Thymus (tissue), 11 donors: ENCODE results near the gene HIF1A. TPM values are rescaled to one million over a fixed set of nuclear protein-coding genes. Genes with fewer than 3 reads are reported as not detected.

Source experiments
- DNase-seq, 9 donors: peaks; one replicate each; pipeline ENCODE4 v3.0.0-alpha.2; 2013; ENCODE audit warnings: low spot score in 9 of 9, low read depth in 6 of 9, missing footprints in 1 of 9
- H3K27ac ChIP-seq, 2 donors: one replicate each; pipeline ENCODE4 v1.5.1; 2013; ENCODE audit warnings: control low read depth in 1 of 2, low read depth in 1 of 2, low read length in 1 of 2, mild to moderate bottlenecking in 1 of 2, moderate library complexity in 1 of 2
- H3K27me3 ChIP-seq, 2 donors: one replicate each; pipeline ENCODE4 v1.5.1; 2013; ENCODE audit warnings: low read length in 1 of 2; ENCODE audit not compliant: control insufficient read depth in 2 of 2, insufficient read depth in 1 of 2
- H3K36me3 ChIP-seq, 2 donors: one replicate each; pipeline ENCODE4 v1.5.1; 2013; ENCODE audit warnings: low read length in 1 of 2, mild to moderate bottlenecking in 1 of 2, moderate library complexity in 1 of 2; ENCODE audit not compliant: control insufficient read depth in 2 of 2, insufficient read depth in 2 of 2
- H3K4me1 ChIP-seq, 2 donors: one replicate each; pipeline ENCODE4 v1.5.1; 2013; ENCODE audit warnings: low read length in 2 of 2; ENCODE audit not compliant: control insufficient read depth in 2 of 2, insufficient read depth in 2 of 2
- H3K4me3 ChIP-seq, 2 donors: one replicate each; pipeline ENCODE4 v1.5.1; 2013; ENCODE audit warnings: low read length in 2 of 2, control low read depth in 1 of 2, mild to moderate bottlenecking in 1 of 2
- H3K9me3 ChIP-seq, 2 donors: one replicate each; pipeline ENCODE4 v1.5.1; 2013; ENCODE audit warnings: low read length in 1 of 2, mild to moderate bottlenecking in 1 of 2; ENCODE audit not compliant: control insufficient read depth in 2 of 2, insufficient read depth in 1 of 2
- WGBS: extraction: QIAGEN DNeasy Blood & Tissue Kit; methylation state at CpG from one replicate; pipeline ENCODE4 v1.1.7; 2013; 5-methylcytosine and 5-hydroxymethylcytosine counted together
- polyA plus RNA-seq: library from polyadenylated mRNA; stranded (reverse); fragments of 200-250 nt; gene quantifications from one replicate; pipeline ENCODE4 v1.2.3, GENCODE V29; 2013
- total RNA-seq: library from RNA; stranded (reverse); fragments of 120-200 nt; gene quantifications from one replicate; pipeline ENCODE4 v1.2.4, GENCODE V29; 2013
- donor health status: healthy.

HIF1A gene
- total and polyA plus RNA-seq, 2 donors, result 67.4 to 75.6 TPM

DNA sequence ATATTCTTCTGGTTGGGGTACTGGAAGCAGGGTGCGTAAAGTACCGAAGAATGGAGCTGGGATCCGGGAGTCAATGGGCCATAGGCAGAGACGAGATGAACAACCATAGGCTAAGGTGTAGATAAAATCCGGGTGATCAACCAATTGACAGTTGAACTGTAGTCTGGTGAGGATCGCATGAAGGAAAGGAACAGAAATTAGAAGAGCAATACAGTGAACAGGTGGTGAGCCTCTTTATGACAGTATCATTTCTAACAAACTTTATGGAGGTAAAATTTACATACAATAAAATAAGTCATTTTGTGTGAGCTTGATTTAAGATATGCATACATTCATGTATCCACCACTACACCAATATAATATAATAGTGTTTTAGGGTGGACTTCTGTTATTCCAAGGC, 13.9 kb upstream of the HIF1A start:
- Histone ChIP-seq H3K9me3 (no peaks in the 10 kb centered on the region), H3K4me1 (no peaks in the 10 kb centered on the region), H3K36me3 (no peaks in the 10 kb centered on the region), H3K27ac (no peak overlapping the region), H3K27me3 (no peaks in the 10 kb centered on the region), H3K4me3 (no peak overlapping the region)
- DNase-seq, result no peak
- 98% methylated on average over 6 of the region's 6 CpGs for WGBS

DNA sequence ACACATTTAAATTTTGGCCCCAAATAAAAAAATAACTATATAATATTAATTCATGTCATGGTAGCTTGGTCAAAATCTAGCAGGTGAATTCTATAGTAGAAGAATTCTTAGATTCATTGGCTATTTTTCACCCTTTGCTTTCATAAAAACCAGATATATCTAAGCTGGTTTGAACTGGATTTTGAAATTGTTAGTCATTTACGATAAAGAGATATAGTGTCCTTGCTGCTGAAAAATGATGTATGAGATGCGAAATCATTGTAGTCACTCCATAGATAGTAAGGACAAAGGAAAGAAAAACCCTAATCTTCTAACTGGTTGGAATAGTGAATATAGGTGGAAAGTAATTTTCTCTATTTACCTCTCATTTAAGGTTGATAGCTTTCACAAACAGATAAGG, 12.2 kb upstream of the HIF1A start:
- no peak for DNase-seq
- no peaks in the 10 kb centered on the region for H3K9me3 ChIP-seq
- H3K4me3 ChIP-seq, result no peak overlapping the region
- H3K27me3 ChIP-seq, result no peaks in the 10 kb centered on the region
- 97% methylated on average over 2 of the region's 2 CpGs for WGBS
- peak overlapping the region in 1 of 2 donors; percentile 75 for H3K27ac ChIP-seq
- no peaks in the 10 kb centered on the region for H3K36me3 ChIP-seq
- no peaks in the 10 kb centered on the region for H3K4me1 ChIP-seq

DNA sequence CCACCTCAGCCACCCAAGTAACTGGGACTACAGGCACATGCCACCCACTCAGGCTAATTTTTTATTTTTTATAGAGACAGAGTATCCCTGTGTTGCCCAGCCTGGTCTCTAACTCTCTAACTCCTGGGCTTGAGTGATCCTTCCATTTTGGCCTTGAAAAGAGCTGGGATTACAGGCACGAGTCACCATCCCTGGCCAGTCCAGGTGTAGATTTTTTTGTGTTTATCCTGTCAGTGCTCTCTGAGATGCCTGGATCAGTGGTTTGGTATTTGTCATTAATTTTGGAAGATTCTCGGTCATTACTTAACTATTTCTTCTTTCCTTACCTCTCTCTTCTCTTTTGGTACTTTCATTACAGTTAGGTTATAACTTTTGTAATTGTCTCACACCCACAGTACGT, 5.3 kb upstream of the HIF1A start:
- 64% methylated on average over 3 of the region's 3 CpGs for WGBS
- H3K36me3 ChIP-seq, result no peaks in the 10 kb centered on the region
- no peak overlapping the region for H3K27ac ChIP-seq
- peaks cover 6 to 17% of the 10 kb centered on the region in 2 donors for H3K4me1 ChIP-seq
- no peaks in the 10 kb centered on the region for H3K27me3 ChIP-seq
- no peak overlapping the region for H3K4me3 ChIP-seq
- DNase-seq, result no peak
- H3K9me3 ChIP-seq, result peaks cover 0 to 4% of the 10 kb centered on the region in 2 donors

DNA sequence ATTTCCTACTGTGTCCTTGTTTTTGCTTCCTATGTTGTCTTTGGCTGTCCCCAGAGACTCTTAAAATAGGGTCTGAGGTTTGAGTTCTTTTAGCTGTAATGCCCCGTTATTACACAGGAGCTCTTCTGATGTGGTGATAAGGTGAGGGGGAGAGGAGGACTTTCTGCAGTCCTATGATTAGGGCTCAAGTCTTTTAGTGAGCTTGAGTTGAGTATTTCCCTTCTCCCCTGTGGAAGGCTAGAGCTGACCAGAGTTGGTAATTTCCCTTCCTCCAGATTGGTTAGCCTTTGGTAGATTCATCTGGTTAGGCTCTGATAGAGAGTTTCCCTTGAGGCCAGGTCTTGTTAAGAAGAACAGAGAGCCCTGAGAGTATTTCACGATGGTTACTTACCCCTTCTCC, 4.3 kb upstream of the HIF1A start:
- no peak for DNase-seq
- 50% methylated on average over 2 of the region's 2 CpGs for WGBS
- peaks cover 0 to 4% of the 10 kb centered on the region in 2 donors for H3K9me3 ChIP-seq

DNA sequence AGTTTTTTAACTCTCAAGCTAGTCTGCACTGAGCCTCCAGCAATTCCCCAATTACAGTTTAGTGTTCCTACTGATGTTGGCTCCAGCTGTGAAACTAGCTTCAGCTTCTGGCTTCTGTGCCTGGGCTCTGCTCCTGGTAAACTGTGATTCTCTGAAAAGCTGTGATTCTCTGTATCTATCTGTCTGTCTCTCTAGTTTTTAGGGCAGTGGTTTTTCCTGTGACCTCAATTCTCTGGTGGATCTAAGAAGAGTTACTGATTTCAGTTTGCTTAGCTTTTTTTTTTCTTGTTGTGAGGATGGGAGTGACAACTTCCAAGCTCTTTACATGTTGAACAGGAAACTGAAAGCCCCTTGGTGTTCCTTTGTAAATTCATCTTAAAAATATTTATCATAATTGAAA, 3.8 kb upstream of the HIF1A start:
- Histone ChIP-seq H3K27me3 (no peaks in the 10 kb centered on the region), H3K36me3 (no peaks in the 10 kb centered on the region), H3K9me3 (peaks cover 0 to 4% of the 10 kb centered on the region in 2 donors), H3K4me1 (peaks cover 6 to 17% of the 10 kb centered on the region in 2 donors), H3K4me3 (no peak overlapping the region), H3K27ac (peak overlapping the region; percentile 15 to 48)
- peak in 1 of 9 donors; percentile 47 for DNase-seq

More for the DNA sequence above, 4.3 kb upstream of the HIF1A start:
- Histone ChIP-seq H3K27ac (peak overlapping the region in 1 of 2 donors; percentile 59), H3K4me3 (no peak overlapping the region), H3K27me3 (no peaks in the 10 kb centered on the region), H3K4me1 (peaks cover 6 to 17% of the 10 kb centered on the region in 2 donors), H3K36me3 (no peaks in the 10 kb centered on the region)

DNA sequence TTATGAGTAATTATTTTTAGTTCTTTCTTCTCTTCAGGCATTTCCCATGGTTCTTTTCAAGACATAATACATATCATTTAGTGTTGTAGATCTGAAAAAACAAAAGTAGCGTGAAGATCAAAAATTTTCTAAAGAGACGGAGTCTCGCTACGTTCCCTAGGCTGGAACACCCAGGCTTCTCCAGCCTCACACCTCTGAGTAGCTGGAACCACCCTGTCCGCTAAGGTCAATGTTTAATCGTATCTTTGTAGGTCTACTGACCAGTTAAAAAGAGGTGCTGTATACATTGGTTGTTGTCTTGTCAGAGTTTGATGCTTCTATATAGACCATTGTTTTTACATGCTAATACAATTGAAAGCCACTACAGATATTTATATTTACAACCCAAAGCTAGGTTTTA, 1.3 kb upstream of the HIF1A start:
- Histone ChIP-seq H3K4me3 (no peak overlapping the region), H3K36me3 (no peaks in the 10 kb centered on the region), H3K27ac (no peak overlapping the region), H3K4me1 (peaks cover 6 to 21% of the 10 kb centered on the region in 2 donors), H3K9me3 (peaks cover 0 to 4% of the 10 kb centered on the region in 2 donors), H3K27me3 (no peaks in the 10 kb centered on the region)
- no peak for DNase-seq
- 97% methylated on average over 6 of the region's 6 CpGs for WGBS

DNA sequence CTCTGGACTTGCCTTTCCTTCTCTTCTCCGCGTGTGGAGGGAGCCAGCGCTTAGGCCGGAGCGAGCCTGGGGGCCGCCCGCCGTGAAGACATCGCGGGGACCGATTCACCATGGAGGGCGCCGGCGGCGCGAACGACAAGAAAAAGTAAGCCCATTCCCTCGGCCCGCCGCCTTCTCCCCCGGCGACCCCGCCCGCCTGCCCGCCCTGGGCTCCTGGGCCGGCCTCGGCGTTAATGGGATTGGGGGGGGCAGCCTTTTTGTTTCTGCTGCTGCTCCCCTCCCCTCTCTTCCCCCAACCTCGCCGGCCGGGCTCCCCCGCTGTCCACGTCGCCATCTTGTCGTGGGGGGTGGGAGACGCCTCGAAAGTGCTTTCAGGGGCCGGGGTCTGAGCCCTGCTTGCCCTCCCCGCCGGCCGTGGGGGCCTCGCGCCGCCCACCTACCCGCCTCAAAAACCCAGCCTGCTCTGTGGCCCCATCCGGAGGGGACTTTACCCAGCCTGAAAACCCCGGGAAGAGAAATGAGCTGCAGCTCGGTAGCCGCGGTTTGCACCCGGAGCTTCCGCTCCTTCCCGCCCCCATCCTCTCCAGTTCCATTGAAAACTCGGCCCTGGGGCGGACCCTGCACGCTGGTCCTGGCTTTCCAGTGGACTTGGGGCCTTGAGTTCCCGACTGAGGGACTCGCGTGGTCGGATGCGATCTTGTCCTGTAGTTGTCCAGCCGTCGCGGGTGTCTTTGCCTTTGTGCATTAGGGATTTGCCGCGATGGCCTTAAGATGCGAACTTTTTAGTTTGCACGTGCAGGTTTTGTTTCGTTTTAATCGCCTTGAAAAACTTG, 598 bp downstream of the HIF1A start:
- WGBS, result under 1% methylated on average over 70 of the region's 70 CpGs
- H3K4me1 ChIP-seq, result peaks cover 6 to 21% of the 10 kb centered on the region in 2 donors
- H3K9me3 ChIP-seq, result no peaks in the 10 kb centered on the region
- H3K4me3 ChIP-seq, result peak overlapping the region; percentile 94 to 95
- peak overlapping the region; percentile 95 to 97 for H3K27ac ChIP-seq
- no peaks in the 10 kb centered on the region for H3K36me3 ChIP-seq
- no peaks in the 10 kb centered on the region for H3K27me3 ChIP-seq
- DNase-seq, result peak in 5 of 9 donors; percentile 33 to 74 (median 44)

DNA sequence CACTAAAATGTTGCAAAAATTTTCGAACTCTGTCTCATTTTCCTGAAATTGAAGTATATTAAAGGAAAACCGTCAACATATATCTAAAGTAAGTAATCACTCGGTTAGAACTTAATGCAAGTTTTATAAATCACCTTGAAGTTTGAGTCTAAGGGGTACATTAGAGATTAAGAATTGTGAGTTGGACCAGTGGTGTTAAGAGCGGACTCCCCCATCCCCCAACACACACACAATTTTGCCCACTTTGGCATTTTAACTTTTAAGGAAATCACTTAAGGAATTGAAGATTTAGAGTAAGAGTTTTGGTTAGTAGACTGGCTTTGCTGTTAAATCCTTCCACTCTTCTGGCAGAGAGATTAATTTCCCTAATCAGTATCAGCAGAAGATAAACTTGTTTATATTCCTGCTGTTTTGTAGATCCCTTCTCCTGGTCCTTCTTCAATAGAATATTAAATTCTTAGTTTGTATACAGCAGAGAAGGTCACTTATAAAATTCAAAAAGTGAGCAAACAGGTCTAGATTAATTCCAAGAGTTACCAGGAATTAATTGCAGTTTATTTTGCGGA, 1.5 kb downstream of the HIF1A start:
- peaks cover 0 to 14% of the 10 kb centered on the region in 2 donors for H3K4me1 ChIP-seq
- no peak for DNase-seq
- H3K27me3 ChIP-seq, result no peaks in the 10 kb centered on the region
- no peaks in the 10 kb centered on the region for H3K9me3 ChIP-seq
- no peaks in the 10 kb centered on the region for H3K36me3 ChIP-seq
- peak overlapping the region; percentile 94 to 95 for H3K4me3 ChIP-seq
- H3K27ac ChIP-seq, result peak overlapping the region in 1 of 2 donors; percentile 95
- WGBS, result 8% methylated on average over 5 of the region's 5 CpGs

DNA sequence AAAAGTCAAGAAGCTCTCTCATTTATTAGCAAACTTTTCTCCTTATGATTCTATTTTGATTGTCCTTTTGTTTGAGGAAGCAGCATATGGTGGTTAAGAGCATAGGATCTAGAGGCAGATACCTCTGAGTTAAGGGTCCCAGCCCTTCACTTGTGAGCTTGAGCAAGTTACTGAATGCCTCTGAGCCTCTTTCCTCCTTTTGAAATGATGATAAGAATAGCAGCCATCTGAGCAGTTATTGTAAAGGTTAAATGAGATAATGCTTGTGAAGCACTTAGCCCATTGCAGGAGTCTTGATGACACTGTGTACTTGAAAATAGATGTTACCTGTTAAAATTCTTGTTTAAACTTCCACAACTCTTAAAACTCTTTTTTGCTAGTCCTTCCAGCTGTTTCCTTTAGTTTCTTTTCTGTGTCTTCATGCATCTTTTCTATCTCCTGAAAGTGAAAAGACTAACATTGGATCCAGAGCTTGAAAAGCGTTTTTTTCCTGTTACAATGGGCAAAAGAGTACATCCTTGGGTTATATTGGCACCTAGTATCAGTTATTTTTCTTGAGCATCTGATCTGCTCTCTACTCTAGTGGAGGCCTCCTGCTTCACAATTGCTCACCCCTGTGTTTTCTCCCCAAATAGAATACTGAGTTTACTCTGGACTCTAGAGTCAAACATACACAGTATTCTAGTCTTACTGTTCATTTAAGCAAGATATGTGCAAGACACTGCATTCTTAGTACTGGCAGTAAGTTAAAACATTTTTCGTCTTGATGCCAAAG, 3.1 kb downstream of the HIF1A start:
- peak in 2 of 9 donors; percentile 32 to 60 for DNase-seq
- no peaks in the 10 kb centered on the region for H3K9me3 ChIP-seq
- H3K4me1 ChIP-seq, result peaks cover 0 to 12% of the 10 kb centered on the region in 2 donors
- H3K27me3 ChIP-seq, result no peaks in the 10 kb centered on the region
- 70% methylated on average over 2 of the region's 2 CpGs for WGBS
- peak overlapping the region; percentile 6 to 94 for H3K4me3 ChIP-seq
- peak overlapping the region; percentile 33 to 66 for H3K27ac ChIP-seq
- no peaks in the 10 kb centered on the region for H3K36me3 ChIP-seq
